Activated naive CD4-positive, alpha-beta T cell treated with anti-CD3 and anti-CD28 coated beads, Interleukin-2, amount 50 U/mL, for 72 hours (primary cell): ENCODE results near the gene SF3B2. TPM values are rescaled to one million over a fixed set of nuclear protein-coding genes. Genes with fewer than 3 reads are reported as not detected.

ENCODE experiments used
- ATAC-seq, 2 donors: fragments of 150-1000 bp; cut with Tn5 transposase; 2 replicates each; pipeline ENCODE4 v1.10.0; 2021; ENCODE audit warnings: mild to moderate bottlenecking in 2 of 2, moderate library complexity in 2 of 2
- DNase-seq, 2 donors: peaks; one replicate each; pipeline ENCODE4 v3.0.0; 2021 to 2022; ENCODE audit warnings: low spot score in 2 of 2
- H3K27ac Mint-ChIP-seq, 2 donors: one replicate each; pipeline ENCODE4 v1.8.0; 2022; ENCODE audit warnings: mild to moderate bottlenecking in 2 of 2, mixed read lengths in 2 of 2
- H3K36me3 Mint-ChIP-seq, 2 donors: one replicate each; pipeline ENCODE4 v1.8.0; 2022; ENCODE audit warnings: mixed read lengths in 2 of 2
- H3K9me3 Mint-ChIP-seq, 2 donors: one replicate each; pipeline ENCODE4 v1.8.0; 2022; ENCODE audit warnings: mixed read lengths in 2 of 2
- total RNA-seq, 2 donors: library from RNA; stranded (reverse); gene quantifications; one replicate each; pipeline ENCODE4 v1.2.3, GENCODE V29; 2022

Gene SF3B2
- total RNA-seq, 2 donors from 2014 or later = 236 to 246 TPM

- H3K9me3 Mint-ChIP-seq = no peaks in the 10 kb centered on the region
- peak overlapping the region; percentile 37 to 69 for H3K27ac Mint-ChIP-seq
- DNase-seq = no peak
- no peak for ATAC-seq
- peaks cover 54 to 76% of the 10 kb centered on the region in 2 donors for H3K36me3 Mint-ChIP-seq
These were observed 11.7 kb downstream of the SF3B2 start for GRCh38 chr11:66063900-66064299.

DNA sequence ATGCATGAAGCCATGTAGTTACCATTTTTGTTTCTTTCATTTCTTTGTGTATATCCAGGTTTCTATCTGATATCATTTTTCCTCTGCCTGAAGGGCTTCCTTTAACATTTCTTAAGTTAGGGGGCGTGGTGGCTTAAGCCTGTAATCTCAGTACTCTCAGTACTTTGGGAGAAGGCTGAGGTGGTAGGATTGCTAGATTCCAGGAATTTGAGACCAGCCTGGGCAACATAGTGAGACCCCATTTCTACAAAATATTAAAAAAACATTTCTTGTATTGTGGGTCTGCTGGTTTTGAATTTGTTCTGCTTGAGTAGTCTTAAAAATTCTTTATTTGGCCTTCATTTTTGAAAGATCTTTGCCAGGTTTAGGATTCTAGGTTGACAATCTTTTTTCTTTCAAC, 12.4 kb downstream of the SF3B2 start:
- no peak for DNase-seq
- no peak for ATAC-seq
- Mint-ChIP-seq H3K9me3 (no peaks in the 10 kb centered on the region), H3K36me3 (peaks cover 58 to 75% of the 10 kb centered on the region in 2 donors), H3K27ac (peak overlapping the region in 1 of 2 donors; percentile 69)

DNA sequence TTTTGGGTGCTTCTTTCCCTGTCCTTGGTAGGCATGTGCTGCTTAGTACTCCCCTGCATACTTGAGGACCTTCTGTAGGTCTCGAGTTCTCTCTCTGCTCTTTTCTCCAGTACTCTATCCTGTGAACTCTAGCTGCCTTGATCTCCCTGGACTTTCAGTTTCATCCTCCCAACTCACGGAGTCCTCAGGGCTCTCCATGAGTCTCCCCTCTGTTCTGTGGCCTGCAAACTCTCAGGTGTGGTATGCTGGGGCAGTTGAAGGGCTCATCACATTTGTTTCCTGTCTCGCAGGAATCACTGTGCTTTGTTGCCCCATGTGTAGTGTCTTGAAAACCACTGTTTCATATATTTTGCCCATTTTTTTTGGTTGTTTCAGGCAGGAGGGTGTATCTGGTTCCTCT, 14.6 kb downstream of the SF3B2 start:
- no peaks in the 10 kb centered on the region for H3K9me3 Mint-ChIP-seq
- no peak for ATAC-seq
- peak overlapping the region; percentile 56 to 92 for H3K27ac Mint-ChIP-seq
- no peak for DNase-seq
- peaks cover 51 to 65% of the 10 kb centered on the region in 2 donors for H3K36me3 Mint-ChIP-seq

DNA sequence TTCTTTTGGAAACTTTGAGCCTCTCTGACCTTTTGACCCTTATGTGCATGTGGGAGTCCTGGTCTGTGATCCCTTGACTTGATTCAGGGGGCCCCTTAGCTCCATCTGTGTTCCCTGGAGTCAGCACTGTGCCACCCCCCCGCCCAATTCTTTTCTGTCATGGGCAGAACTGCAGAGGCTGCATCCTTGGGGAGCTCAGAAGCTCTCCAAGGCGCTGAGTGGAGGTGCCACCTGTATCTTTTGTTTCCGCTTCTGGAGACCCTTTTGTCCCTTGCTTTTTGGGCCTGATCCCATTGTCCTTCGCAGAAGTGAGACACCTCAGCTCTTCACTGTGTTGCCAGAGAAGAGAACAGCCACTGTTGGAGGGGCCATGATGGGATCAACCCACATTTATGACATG, 15.5 kb downstream of the SF3B2 start:
- ATAC-seq = no peak
- Mint-ChIP-seq H3K27ac (peak overlapping the region in 1 of 2 donors; percentile 92), H3K36me3 (peaks cover 56 to 70% of the 10 kb centered on the region in 2 donors), H3K9me3 (no peaks in the 10 kb centered on the region)
- no peak for DNase-seq

DNA sequence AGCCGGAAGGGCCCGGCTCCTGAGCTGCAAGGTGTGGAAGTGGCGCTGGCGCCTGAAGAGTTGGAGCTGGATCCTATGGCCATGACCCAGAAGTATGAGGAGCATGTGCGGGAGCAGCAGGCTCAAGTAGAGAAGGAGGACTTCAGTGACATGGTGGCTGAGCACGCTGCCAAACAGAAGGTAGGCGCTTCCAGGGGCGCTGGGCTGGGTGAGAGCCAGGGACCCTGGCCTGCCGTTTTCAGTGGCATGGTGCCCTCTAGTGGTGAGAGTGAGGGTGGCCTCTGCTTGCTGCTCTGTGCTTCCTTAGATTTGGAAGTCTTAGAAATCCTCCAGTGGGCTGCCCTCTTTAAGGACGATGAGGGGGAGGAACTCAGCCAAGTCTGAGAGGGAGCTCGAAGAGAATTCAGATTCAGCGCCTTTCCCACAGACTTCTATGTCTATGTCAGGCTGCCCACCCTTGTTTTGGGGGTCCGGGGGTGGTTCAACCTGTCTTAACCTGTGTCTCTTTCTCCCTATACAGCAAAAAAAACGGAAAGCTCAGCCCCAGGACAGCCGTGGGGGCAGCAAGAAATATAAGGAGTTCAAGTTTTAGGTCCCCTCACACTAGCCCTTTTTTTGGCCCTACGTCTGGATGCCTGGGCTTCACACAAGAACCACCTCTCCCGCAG, 16.1 kb downstream of the SF3B2 start:
- ATAC-seq (peak; percentile 23 to 55), DNase-seq (peak in 1 of 2 donors; percentile 80)
- H3K27ac Mint-ChIP-seq = peak overlapping the region; percentile 83 to 92
- H3K9me3 Mint-ChIP-seq = no peaks in the 10 kb centered on the region
- H3K36me3 Mint-ChIP-seq = peaks cover 56 to 70% of the 10 kb centered on the region in 2 donors

DNA sequence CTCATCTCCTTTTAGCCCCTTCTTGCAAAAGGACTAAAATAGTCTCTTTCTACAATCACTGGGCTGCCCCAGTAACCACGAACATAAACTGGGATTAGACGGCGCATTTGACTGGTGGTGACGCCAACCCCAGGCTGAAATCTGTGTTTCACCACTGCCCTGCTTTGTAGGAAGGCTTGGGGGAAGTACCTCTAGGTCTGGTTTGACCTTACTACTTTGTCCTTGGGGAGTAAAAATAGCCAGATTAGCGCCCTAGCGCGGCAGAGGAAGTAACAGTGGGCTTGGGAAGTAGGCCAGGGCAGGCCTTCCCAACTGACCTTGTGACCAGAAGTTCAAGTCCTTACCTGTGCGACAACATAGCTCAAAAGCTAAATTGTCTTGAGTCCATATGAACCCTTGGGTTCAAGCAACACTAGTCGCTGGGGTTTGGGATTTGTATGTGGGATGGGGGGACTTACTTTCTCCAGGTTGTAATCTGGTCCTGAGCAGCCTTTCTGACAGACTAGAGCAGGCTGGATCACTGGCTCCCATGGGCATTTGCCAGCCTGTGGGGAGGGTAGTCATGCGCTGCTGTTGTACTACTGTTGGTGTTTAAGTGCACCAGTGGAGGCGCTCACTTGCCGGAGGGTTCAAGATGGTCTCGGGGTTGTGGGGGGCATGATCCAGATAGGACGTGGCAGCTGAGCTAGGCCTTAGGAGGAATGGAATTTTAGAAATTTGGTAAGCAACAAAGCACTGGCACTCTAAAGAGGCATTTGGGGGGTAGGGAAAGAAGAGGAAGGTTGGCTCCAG, 17.0 kb downstream of the SF3B2 start:
- H3K27ac Mint-ChIP-seq = peak overlapping the region; percentile 76 to 92
- no peaks in the 10 kb centered on the region for H3K9me3 Mint-ChIP-seq
- DNase-seq (peak in 1 of 2 donors; percentile 42), ATAC-seq (peak; percentile 21 to 78)
- peaks cover 48 to 69% of the 10 kb centered on the region in 2 donors for H3K36me3 Mint-ChIP-seq

- ATAC-seq = peak; percentile 57 to 74
- Mint-ChIP-seq H3K27ac (peak within 1 kb of the TSS; percentile 92 to 97), H3K9me3 (no peaks in the 10 kb centered on the region), H3K36me3 (peaks cover 46 to 67% of the 10 kb centered on the region in 2 donors)
- peak; percentile 75 to 79 for DNase-seq
These were observed 17.8 kb downstream of the SF3B2 start, which contains the start of gene PACS1 for GRCh38 chr11:66069715-66070603. Gene PACS1 (plus strand): TSS chr11:66070272. CDS start chr11:66070487, 215 bp downstream.

DNA sequence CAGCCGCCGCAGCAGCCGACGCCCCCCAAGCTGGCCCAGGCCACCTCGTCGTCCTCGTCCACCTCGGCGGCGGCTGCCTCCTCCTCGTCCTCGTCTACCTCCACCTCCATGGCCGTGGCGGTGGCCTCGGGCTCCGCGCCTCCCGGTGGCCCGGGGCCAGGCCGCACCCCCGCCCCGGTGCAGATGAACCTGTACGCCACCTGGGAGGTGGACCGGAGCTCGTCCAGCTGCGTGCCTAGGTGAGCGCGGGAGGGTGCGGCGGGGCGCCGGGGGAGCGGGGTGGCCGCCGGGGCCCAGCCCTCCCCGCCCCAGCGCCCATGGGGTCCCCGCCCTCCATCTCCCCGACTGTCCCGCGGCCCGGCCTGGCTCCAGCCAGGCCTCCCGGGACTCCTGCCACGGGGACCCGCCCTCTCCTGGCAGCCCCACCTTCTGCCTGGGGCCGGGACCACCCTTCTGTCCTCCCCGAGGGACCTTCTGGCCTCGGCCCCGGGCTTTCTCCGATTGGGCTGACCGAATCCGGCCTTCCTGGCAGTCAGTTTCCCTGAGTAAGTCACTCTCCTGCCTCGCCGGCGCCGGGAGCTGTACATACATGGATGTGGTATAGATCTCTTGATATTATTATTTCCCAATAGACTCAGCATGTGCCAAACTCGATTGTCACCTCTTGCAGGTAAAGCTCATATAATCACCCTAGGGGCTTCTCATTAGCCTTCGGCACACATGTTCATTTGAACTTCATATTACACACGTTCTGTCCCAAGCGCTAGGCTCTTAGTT, 18.6 kb downstream of the SF3B2 start:
- Mint-ChIP-seq H3K27ac (peak overlapping the region; percentile 92 to 97), H3K9me3 (no peaks in the 10 kb centered on the region), H3K36me3 (peaks cover 46 to 62% of the 10 kb centered on the region in 2 donors)
- ATAC-seq (peak in 1 of 2 donors; percentile 2), DNase-seq (no peak)

DNA sequence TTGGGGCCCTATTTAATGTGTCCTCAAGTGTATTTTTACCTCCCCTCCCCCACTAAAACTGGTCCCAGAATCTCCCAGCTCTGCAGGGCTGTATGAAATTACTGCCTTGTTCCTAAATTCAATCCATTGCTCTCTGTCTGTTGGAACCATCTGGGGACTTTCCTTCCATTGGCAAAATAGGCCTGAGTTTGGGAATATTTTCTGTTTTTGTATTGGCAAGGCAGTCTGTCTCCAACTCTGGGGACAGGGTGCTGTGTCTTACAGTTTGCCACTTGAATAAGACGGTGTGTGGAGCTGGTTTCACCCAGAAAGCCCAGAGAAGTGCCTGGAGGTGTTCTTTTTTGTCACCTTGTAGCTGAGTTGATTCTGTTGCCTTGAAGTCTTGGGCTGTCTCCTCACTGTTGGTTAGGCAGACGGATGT, 19.2 kb downstream of the SF3B2 start:
- no peak for ATAC-seq

GRCh38 chr11:66072081-66072480, 19.9 kb downstream of the SF3B2 start:
- Mint-ChIP-seq H3K36me3 (peaks cover 36 to 51% of the 10 kb centered on the region in 2 donors), H3K9me3 (no peaks in the 10 kb centered on the region), H3K27ac (peak overlapping the region; percentile 92 to 97)
- ATAC-seq = no peak
- DNase-seq = no peak

More for the DNA sequence above, 19.2 kb downstream of the SF3B2 start:
- no peak for DNase-seq
- Mint-ChIP-seq H3K27ac (peak overlapping the region; percentile 92 to 97), H3K9me3 (no peaks in the 10 kb centered on the region), H3K36me3 (peaks cover 43 to 57% of the 10 kb centered on the region in 2 donors)

DNA sequence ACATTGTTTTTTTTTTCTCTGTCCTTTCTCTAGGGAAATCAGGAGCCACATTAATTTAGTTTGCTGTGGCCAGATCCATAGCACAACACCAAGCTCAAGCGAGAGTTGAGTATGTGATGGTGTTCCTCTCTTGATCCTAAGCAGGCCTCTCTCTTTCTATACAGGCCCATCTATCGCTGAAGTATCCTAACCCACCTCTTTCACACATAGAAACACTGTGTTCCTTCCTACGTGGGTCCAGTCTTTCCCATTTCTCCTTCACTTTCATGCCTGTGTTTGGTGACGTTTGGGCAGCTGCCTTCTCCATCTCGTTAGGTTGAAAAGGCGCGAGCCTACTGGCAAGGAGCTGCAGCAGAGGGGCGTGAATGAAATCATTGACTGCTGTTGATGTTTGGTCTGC, 20.4 kb downstream of the SF3B2 start:
- Mint-ChIP-seq H3K27ac (peak overlapping the region in 1 of 2 donors; percentile 92), H3K9me3 (no peaks in the 10 kb centered on the region), H3K36me3 (peaks cover 34 to 51% of the 10 kb centered on the region in 2 donors)
- ATAC-seq (no peak), DNase-seq (no peak)

GRCh38 chr11:66073669-66074068, 21.5 kb downstream of the SF3B2 start:
- H3K36me3 Mint-ChIP-seq = peaks cover 28 to 54% of the 10 kb centered on the region in 2 donors
- no peak for DNase-seq
- H3K9me3 Mint-ChIP-seq = no peaks in the 10 kb centered on the region
- H3K27ac Mint-ChIP-seq = peak overlapping the region in 1 of 2 donors; percentile 29
- no peak for ATAC-seq

GRCh38 chr11:66075273-66075672, 23.1 kb downstream of the SF3B2 start:
- no peaks in the 10 kb centered on the region for H3K9me3 Mint-ChIP-seq
- DNase-seq (no peak), ATAC-seq (no peak)
- H3K27ac Mint-ChIP-seq = peak overlapping the region in 1 of 2 donors; percentile 88
- H3K36me3 Mint-ChIP-seq = peaks cover 23 to 50% of the 10 kb centered on the region in 2 donors

- Mint-ChIP-seq H3K36me3 (peaks cover 15 to 46% of the 10 kb centered on the region in 2 donors), H3K27ac (peak overlapping the region in 1 of 2 donors; percentile 51)
These were observed 24.4 kb downstream of the SF3B2 start for GRCh38 chr11:66076561-66076960.

DNA sequence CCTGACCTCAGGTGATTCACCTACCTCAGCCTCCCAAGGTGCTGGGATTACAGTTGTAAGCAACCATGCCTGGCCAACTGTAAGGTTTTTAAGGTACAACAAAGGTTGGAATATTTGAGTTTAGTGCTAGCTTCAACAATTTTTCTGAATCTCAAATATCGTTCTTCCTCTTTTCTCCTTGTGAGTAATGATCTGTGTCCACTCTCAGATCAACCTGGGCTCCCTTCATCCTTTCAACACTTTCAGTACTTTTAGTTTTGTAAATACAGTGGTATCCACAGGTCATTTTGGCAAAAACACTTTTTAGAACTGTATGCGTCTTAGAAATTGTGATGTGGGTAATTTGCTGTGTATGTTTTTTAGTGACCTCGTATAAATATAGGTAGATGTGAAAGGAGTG, 25.8 kb downstream of the SF3B2 start:
- peak overlapping the region; percentile 92 to 95 for H3K27ac Mint-ChIP-seq
- H3K36me3 Mint-ChIP-seq = peaks cover 4 to 33% of the 10 kb centered on the region in 2 donors
- H3K9me3 Mint-ChIP-seq = no peaks in the 10 kb centered on the region
- no peak for DNase-seq
- no peak for ATAC-seq

More at GRCh38 chr11:66076561-66076960, 24.4 kb downstream of the SF3B2 start:
- ATAC-seq = no peak
- no peak for DNase-seq
- no peaks in the 10 kb centered on the region for H3K9me3 Mint-ChIP-seq
